AG09319 (cell line): ENCODE data around the gene ELP1.
"Not testable (repeated sequence)": the region's sequence is repeated elsewhere in the genome, so short reads cannot be mapped to it uniquely, and the experiment has no call there.

Experiments
- DNase-seq: peaks from one replicate; pipeline ENCODE4 v3.0.0-alpha.2; 2010; ENCODE audit warnings: low read depth; ENCODE audit errors: extremely low read depth
- TF ChIP-seq, protein P1 (sequence below): IDR thresholded peaks from 2 replicates; pipeline ENCODE4 v1.5.1; 2011; ENCODE audit warnings: low read depth, mild to moderate bottlenecking, inconsistent platforms, low read length, moderate library complexity

ELP1 gene

DNA sequence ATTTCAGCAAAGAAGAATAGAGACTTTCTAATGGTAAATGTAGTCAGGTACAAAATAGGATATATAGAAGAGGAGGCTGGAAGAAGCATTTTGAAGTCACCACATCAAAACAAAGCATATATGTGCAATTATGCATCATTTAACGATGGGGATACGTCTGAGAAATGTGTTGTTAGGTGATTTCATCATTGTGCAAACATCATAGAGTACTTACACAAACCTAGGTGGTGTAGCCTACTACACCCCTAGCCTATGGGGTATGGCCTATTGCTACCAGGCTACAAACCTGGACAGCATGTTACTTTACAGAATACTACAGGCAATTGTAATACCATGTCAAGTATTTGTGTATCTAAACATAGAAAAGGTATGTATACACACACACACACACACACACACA lies 28.4 kb downstream of the ELP1 start:
- TF ChIP-seq, protein P1, sequence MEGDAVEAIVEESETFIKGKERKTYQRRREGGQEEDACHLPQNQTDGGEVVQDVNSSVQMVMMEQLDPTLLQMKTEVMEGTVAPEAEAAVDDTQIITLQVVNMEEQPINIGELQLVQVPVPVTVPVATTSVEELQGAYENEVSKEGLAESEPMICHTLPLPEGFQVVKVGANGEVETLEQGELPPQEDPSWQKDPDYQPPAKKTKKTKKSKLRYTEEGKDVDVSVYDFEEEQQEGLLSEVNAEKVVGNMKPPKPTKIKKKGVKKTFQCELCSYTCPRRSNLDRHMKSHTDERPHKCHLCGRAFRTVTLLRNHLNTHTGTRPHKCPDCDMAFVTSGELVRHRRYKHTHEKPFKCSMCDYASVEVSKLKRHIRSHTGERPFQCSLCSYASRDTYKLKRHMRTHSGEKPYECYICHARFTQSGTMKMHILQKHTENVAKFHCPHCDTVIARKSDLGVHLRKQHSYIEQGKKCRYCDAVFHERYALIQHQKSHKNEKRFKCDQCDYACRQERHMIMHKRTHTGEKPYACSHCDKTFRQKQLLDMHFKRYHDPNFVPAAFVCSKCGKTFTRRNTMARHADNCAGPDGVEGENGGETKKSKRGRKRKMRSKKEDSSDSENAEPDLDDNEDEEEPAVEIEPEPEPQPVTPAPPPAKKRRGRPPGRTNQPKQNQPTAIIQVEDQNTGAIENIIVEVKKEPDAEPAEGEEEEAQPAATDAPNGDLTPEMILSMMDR, result no peak

DNA sequence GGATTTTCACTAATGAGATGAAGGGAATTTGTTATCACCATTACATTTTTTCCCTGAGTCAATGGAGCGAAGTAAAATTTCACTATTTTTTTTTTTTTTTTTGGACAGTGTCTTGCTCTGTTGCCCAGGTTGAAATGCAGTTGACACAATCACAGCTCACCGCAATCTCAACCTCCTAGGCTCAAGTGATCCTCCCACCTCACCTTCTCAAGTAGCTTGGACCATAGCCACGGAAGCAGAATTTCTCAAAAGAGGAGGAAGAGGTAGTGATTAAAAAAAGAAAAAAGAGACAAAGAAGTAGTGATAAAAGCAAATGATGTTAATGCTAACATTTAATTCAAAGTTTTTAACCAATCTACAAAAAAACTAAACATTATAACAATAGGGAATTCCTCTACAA lies 29.8 kb downstream of the ELP1 start:
- TF ChIP-seq, protein P1, result no peak
- no peak for DNase-seq

More for the DNA sequence above, 28.4 kb downstream of the ELP1 start:
- no peak for DNase-seq

DNA sequence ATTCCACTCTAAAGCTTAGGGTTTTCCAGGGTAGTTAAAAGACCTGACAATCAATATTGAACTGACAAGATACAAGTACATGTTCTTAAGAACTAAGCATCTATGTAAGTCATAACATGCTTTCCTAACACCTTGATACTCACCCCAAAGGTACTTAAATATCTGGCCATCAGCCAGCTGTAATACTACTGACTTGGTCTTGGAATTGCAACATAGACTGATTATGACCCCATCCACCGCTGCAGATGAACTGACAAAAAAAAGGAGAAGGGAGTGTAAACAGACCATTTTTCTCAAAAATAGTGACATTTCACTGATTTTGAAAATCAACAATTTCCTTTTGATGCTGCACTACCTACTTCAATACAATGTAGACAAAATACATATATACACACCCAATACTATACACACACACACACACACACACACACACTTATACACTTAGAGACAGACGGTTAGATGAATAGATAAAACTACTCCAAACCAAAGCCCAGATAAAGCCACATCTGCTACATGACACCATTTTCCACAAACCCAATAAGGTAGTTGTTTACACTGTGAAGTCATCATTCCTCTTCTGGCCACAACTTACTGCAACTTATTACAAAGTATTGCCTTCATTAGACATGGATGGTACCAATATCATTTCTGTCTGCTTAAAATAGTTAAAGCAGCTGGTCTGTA lies 30.4 kb downstream of the ELP1 start:
- no peak for DNase-seq
- TF ChIP-seq, protein P1, result no peak

DNA sequence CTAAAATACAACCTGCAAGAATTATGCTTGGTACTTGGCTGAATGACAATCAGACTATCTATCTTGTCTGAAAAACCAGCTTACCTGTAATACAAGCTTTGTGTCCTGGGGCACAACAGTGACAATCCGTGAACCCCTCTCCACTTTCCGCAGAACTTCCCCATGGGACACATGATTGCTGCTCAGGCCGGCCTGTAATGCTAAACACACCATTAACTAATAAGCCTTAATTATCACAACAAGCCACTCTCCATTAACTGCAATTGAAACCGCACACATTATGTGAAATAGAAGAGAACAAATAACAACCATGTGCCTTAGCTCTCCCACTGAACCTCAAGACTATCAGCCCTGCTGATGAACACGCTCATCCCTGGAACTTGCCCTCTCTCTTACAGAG lies 33.7 kb downstream of the ELP1 start:
- TF ChIP-seq, protein P1, result no peak
- no peak for DNase-seq

DNA sequence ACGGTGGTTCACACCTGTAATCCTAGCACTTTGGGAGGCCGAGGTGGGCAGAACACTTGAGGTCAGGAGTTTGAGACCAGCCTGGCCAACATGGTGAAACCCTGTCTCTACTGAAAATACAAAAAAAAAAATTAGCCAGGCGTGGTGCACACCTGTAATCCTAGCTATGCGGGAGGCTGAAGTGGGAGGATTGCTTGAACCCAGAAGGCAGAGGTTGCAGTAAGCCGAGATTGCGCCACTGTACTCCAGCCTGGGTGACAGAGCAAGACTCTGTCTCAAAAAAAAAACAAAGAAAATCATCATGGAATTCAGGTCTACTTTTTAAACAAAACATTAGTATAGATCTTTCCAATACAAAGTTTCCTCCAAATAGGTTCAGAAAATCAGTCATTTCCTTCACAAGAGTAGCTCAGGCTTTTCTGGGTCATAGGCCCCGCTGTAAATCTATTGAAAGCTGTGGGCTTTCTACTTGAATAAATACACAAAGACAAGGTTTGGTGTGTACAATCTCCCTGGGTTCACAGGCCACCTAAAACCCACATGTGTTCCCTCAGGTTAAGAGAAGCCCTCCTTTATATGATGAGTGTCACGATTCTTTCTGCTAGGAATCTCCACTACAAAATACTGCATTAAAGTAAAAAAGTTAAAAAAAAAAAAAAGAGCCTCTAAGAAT lies 34.8 kb downstream of the ELP1 start:
- DNase-seq, result not testable (repeated sequence)

DNA sequence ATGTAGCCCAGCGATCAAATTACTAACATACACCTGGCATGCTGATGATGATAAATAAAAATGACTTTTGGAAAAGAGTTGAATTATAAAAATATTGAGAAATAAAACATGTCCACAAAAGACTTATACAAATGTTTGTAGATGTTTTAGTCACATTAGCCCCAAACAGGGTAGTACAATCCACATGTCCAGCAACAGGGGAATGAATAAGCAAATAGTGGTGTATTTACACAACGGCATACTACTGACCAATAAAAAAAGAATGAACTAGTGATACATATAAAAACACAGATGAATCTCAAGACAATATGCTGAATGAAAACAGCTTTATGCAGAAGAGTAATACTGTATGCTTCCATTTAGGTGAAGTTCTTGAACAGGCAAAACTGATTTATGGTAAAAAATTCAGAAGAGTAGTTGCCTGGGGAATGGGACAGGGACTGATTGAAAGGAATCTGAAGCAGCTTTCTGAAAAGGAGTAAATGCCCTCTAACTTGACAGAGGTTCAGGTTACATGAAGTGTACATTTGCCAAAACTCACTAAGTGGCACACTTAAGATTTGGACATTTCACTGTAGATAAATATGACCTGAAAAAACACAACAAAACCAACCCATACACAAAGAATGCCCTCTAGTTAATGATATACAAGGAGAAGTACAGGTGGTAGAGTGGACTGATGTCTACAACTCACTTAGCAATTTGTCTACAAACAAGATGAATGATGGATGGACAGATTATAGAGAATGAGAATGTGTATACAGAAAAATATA lies 36.4 kb downstream of the ELP1 start:
- no peak for DNase-seq
- TF ChIP-seq, protein P1, result no peak

DNA sequence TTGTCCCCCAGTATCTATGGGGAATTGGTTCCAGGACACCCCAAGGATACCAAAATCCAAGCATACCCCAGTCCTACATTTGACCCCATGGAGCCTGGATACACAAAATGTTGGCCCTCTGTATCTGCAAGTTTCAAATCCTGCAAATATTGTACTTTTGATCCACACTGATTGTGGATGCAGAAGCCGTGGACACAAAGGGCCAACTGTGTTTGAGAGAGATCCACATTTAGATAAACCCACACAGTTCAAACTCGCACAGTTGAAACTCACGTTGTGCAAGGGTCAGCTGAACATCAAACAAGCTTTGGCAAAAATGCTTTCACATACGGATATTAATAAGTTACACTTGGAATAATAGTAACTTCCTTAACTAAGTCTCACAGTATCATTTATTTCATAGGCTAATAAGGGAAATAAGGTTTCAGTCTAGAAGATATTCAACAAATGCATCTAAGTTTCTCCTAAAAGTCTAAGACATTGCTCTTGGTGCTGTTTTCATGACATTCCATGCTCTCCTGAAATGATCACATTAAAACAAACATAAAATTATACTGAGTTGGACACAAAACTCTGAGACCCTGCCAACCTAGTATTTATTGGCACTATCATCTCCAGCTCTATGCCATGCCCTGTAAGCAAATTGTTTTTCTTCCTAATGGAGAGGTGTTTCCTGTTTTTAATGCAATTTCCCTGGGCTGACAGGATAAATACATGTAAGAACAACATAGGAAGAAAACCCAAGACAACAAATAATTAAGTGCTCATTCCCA lies 39.5 kb downstream of the ELP1 start:
- TF ChIP-seq, protein P1, result no peak
- no peak for DNase-seq
